Testis (tissue), 3 donors: ENCODE data around the gene SMIM32. TPM values are rescaled to one million over a fixed set of nuclear protein-coding genes. Genes with fewer than 3 reads are reported as not detected.

Experiments used
- DNase-seq: peaks from one replicate; pipeline ENCODE4 v3.0.0-alpha.2; 2019
- H3K27ac ChIP-seq, 2 donors: fragments of 200-600 bp; sonication (generic); one replicate each; pipeline ENCODE4 v1.5.1; 2019
- H3K27me3 ChIP-seq: fragments of 200-600 bp; sonication (generic); one replicate; pipeline ENCODE4 v1.5.1; 2019
- H3K36me3 ChIP-seq: fragments of 200-600 bp; sonication (generic); one replicate; pipeline ENCODE4 v1.5.1; 2017; ENCODE audit warnings: low read depth; ENCODE audit errors: missing control alignments
- H3K4me1 ChIP-seq: fragments of 200-600 bp; sonication (generic); one replicate; pipeline ENCODE4 v1.5.1; 2019
- H3K4me3 ChIP-seq, 2 donors: fragments of 200-600 bp; sonication (generic); one replicate each; pipeline ENCODE4 v1.5.1; 2017 to 2019
- H3K9me3 ChIP-seq: fragments of 200-600 bp; sonication (generic); one replicate; pipeline ENCODE4 v1.5.1; 2017
- CTCF ChIP-seq, 3 experiments: fragments of 450-650 bp in 2 of 3; fragments of 200-600 bp in 1 of 3; sonication (generic) in 1 of 3; IDR thresholded peaks; one replicate each; pipeline ENCODE4 v1.5.1; 2016 to 2019; ENCODE audit warnings: antibody characterized with exemption in 3 of 3, mild to moderate bottlenecking in 2 of 3, moderate library complexity in 1 of 3
- POLR2A ChIP-seq: fragments of 450-650 bp; IDR thresholded peaks from one replicate; pipeline ENCODE4 v1.6.1; 2017; ENCODE audit warnings: antibody characterized with exemption, mild to moderate bottlenecking, moderate library complexity
- WGBS, 2 donors: methylation state at CpG; one replicate each; pipeline ENCODE4 v1.1.5; 2018; 5-methylcytosine and 5-hydroxymethylcytosine counted together
- intact Hi-C: fragments of 100-400 bp; cut with DNase I; formaldehyde crosslinking; loops from one replicate; pipeline ENCODE4 v1.15.1; 2023; ENCODE audit warnings: low total_unique reads
- polyA plus RNA-seq: library from polyadenylated mRNA; stranded (reverse); fragments of 350-450 nt; fragmentation: Illumina TruSeq; extraction: RNeasy Lipid Tissue Mini Kit (QIAGEN cat#74804); gene quantifications from one replicate; pipeline ENCODE4 v1.2.3, GENCODE V29; 2014; ENCODE audit warnings: low read depth, low replicate concordance; ENCODE audit not compliant: insufficient read depth
- total RNA-seq, 2 donors: library from RNA; depleted of rRNA; stranded (reverse); fragments of >200 nt; gene quantifications; one replicate each; pipeline ENCODE4 v1.2.3, GENCODE V29; 2016

SMIM32 gene
- total and polyA plus RNA-seq, 3 donors from 2014 or later, result 0.50 TPM; not detected in 2

- H3K27ac ChIP-seq, result no peak overlapping the region
- intact Hi-C loops, result no loop called here
- no peak for DNase-seq
- TF ChIP-seq CTCF (IDR thresholded peaks at IDR 0.05) (no peak), POLR2A (no peak)
- H3K27me3 ChIP-seq, result no peaks in the 10 kb centered on the region
- no peaks in the 10 kb centered on the region for H3K4me1 ChIP-seq
- WGBS, 2 donors, result 54 to 58% methylated on average over 5 of the region's 5 CpGs
- no peak overlapping the region for H3K4me3 ChIP-seq
- no peaks in the 10 kb centered on the region for H3K36me3 ChIP-seq
- H3K9me3 ChIP-seq, result no peaks in the 10 kb centered on the region
Observed at GRCh38 chr5:136236479-136237083, 43.6 kb upstream of the SMIM32 start.

- Histone ChIP-seq H3K4me3 (no peak overlapping the region), H3K9me3 (no peaks in the 10 kb centered on the region), H3K36me3 (no peaks in the 10 kb centered on the region), H3K4me1 (no peaks in the 10 kb centered on the region), H3K27ac (no peak overlapping the region), H3K27me3 (no peaks in the 10 kb centered on the region)
- WGBS, 2 donors, result 0 to 41% methylated on average over 1 of the region's 1 CpG
- DNase-seq, result no peak
- intact Hi-C loops, result no loop called here
- TF ChIP-seq POLR2A (no peak), CTCF (IDR thresholded peaks at IDR 0.05) (no peak)
Observed at GRCh38 chr5:136235321-136235720, 42.4 kb upstream of the SMIM32 start.

- TF ChIP-seq POLR2A, result no peak
- TF ChIP-seq CTCF (IDR thresholded peaks at IDR 0.05), result no peak
- Histone ChIP-seq H3K9me3 (no peaks in the 10 kb centered on the region), H3K4me3 (no peak overlapping the region), H3K27ac (no peak overlapping the region), H3K27me3 (no peaks in the 10 kb centered on the region), H3K4me1 (no peaks in the 10 kb centered on the region), H3K36me3 (no peaks in the 10 kb centered on the region)
- 89 to 90% methylated on average over 6 of the region's 6 CpGs for WGBS, 2 donors
- intact Hi-C loops, result no loop called here
- no peak for DNase-seq
Observed at GRCh38 chr5:136232316-136232715, 39.4 kb upstream of the SMIM32 start.

GRCh38 chr5:136230176-136230575 is 37.2 kb upstream of the SMIM32 start:
- no peaks in the 10 kb centered on the region for H3K4me1 ChIP-seq
- TF ChIP-seq POLR2A (no peak), CTCF (IDR thresholded peaks at IDR 0.05) (no peak)
- DNase-seq, result no peak
- H3K4me3 ChIP-seq, result no peak overlapping the region
- no peak overlapping the region for H3K27ac ChIP-seq
- intact Hi-C loops, result no loop called here
- no peaks in the 10 kb centered on the region for H3K36me3 ChIP-seq
- WGBS, 2 donors, result 47 to 49% methylated on average over 1 of the region's 1 CpG
- no peaks in the 10 kb centered on the region for H3K27me3 ChIP-seq
- no peaks in the 10 kb centered on the region for H3K9me3 ChIP-seq

GRCh38 chr5:136228136-136228757 is 35.3 kb upstream of the SMIM32 start:
- Histone ChIP-seq H3K4me3 (no peak overlapping the region), H3K4me1 (no peaks in the 10 kb centered on the region), H3K9me3 (no peaks in the 10 kb centered on the region), H3K27ac (no peak overlapping the region), H3K36me3 (no peaks in the 10 kb centered on the region), H3K27me3 (no peaks in the 10 kb centered on the region)
- no peak for DNase-seq
- WGBS, 2 donors, result 53 to 55% methylated on average over 7 of the region's 7 CpGs
- TF ChIP-seq POLR2A (no peak), CTCF (IDR thresholded peaks at IDR 0.05) (no peak)
- intact Hi-C loops, result no loop called here
